Activated naive CD4-positive, alpha-beta T cell (primary cell): ENCODE data around the gene DCX.

Experiments used
- DNase-seq, 4 experiments: peaks; one replicate each; lab custom pipeline; 2025; lab: John Stamatoyannopoulos, UW

The DCX gene

DNA sequence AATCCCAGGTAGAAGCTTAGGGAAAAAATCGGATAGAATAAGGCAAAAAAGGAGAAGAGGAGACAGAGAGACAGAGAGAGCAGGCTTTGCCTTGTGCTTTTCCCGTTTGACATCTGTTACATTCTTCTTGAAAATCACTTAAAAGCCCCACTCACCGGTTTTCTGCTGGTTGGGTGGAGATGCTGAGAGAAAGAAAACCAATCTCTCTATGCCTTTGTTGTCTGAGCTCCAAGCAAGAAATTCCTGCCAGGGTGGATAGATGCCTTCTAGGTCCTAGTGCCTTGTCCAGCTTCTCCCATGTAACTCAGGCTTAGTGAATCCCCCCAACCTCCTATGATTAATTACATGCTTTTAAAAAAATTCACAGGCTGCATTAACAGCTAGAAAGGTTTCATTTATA is at the start of gene DCX:
DCX (minus strand) TSS at position 210 of the 400 bp plus-strand sequence. CDS start 1,794 bp downstream, outside the sequence.
- DNase-seq, result no peak

DNA sequence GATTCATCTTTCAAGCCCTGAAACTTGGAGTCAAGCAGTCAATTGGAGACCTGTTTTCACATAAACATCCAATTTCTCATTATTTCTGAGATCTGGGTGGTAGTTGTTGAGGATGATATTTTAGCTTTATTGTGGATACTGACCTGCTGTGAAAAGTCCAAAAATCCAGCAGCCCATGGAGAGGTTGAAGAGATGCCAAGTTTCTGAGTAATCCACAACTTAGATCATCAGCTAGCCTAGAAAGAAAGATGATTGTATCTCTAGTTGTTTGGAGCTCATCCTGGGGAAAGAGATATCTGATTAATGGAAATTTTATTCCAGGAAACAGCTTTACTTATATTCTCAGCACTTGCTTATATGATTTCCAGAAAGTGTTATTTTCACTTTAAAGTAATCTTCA is 48.6 kb upstream of the DCX start:
- DNase-seq, result no peak

DNA sequence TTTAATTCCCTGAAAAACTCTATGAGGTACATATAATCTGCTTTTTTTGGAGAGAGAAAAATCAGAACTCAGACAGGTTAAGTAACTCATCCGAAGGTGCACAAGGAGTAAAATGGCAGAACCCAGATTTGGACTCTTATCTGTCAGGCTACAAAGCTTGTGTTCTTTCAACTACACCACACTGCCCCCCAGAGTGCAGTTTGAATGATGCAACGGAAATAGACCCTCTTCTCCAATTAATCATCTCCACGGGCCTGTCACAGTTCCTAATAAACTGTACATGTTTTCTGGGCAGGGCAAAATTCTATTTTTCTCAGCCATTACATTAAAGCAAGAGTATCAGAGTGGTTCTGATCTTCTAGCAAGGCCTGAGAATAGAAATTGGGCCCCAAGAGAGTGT is 35.3 kb upstream of the DCX start:
- no peak for DNase-seq

DNA sequence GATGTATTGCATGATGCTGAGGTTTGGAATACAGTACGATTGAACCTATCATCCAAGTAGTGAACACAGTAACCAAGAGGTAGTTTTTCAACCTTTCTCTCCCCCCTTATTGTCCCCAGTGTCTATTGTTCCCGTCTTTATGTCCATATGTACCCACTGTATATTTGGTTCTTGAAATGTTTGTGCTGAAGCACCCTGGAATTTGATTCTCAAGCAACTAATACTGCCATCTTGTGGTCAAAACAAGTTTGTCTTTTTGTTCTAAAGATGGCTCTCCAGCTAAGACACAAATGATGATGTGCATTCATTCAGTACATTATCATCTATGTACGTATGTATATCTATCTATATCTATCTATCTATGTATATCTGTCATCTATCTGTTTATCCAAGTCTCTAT is 33.5 kb upstream of the DCX start:
- DNase-seq, result no peak

DNA sequence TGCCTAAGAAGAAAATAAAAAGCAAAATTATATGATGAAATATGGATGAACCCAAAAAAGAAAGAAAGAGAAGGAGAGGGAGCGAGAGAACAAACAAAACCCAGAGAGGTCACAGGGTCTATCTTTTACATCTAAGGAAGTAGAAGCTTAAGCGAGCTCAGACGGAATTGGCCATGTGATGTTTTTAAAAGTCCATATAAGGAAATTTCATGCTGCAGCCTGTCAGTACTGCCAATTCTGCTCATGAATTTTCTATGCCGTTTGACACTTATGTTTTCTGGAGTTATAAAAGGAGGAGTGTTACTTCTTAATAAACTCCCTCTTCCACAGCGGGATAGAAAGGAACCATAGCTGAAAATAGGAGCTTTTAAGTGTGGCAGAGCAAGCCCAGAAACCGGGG is 32.9 kb upstream of the DCX start:
- no peak for DNase-seq

DNA sequence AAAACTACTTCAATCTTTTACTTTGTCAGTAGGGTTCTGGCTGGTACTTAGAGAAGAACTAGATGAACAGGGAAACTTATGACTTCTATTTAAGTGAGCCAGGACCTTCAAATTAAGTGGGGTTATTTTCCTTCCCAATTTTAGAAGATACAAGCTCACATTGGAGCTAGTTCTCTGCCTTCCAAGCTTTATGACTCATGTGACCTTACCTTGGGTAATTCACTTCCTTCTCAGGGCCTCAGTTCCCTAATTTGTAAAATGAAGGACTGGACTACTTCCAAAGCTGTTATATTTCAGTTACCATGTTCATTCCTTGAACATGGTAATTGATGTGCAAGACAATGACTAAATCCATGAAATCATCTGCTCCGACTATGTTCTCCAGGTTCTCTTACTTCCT is 32.0 kb upstream of the DCX start:
- DNase-seq, result no peak

DNA sequence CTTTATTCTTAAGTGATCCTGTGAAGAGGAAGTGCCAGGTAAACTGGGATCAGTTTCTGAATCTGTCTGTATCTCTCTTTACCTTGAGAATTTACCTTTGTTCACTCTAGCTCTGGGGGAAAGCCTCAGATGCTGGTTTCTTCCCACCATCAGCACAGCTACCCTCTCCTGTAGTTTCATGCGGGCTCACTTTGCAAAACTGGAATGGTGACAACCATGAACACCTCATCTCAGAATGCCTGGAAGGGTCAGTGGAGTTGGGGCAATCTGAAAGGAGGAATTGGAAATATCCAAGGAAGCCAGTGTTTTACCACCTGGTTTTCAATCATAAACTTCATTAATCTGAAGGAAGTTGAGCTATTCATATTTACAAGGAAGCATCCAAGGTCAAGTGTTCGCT is 30.8 kb upstream of the DCX start:
- no peak for DNase-seq

DNA sequence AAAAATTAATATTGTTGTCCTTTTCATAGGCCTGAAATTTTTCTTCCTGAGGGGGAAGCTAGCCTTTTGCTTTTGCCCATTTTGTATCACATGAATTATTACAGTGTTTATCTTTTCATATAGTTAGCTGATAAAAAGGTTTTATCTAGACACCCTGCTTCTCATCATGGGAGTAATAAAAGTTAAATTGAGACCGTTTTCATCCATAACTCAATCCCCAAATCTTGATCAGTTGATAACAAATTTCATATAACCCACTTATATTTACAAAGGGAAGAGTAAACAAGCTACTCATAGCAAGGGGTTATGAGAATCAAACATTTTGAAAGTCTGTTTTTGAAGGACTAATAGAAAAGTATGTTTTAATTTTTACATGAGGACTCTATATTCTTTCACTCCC is 23.5 kb upstream of the DCX start:
- no peak for DNase-seq

DNA sequence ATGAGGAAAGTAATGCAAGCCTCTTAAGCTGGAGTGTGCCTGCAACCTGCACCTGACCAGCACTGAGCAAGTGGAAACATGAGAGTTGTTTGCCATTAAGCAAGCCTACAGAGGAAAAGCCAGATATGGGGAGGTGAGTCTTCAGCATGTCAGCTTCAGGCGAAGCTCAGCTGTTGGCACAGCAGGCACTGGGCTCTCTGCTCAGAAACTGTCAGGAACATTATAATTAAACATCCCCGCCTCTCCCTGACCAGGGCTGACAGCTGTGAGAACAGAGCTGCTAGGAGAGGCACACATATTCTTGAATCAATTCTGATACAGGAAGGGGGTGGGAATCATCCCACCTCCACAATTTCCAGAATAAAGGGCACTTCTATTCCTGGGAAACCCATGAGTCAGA is 19.0 kb upstream of the DCX start:
- DNase-seq, result no peak

DNA sequence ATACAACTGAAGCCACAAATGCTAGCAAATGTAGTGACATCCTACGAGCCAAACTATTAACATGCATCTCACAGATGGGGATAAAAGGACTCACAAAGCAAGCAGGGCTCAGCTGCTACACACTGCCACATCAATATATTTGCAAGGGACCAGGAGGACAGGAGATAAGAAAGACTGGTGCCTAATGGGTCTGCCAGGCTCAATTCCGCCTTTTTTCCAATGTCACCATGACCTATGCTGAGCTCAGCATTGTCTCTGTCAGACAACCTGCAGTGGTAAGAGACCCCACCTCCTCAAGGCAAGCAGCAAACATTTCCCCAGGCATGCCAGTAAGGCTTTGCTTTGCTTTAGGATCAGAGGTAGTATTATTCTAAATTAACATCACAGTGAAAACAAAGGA is 435 bp downstream of the DCX start:
- DNase-seq, result no peak

DNA sequence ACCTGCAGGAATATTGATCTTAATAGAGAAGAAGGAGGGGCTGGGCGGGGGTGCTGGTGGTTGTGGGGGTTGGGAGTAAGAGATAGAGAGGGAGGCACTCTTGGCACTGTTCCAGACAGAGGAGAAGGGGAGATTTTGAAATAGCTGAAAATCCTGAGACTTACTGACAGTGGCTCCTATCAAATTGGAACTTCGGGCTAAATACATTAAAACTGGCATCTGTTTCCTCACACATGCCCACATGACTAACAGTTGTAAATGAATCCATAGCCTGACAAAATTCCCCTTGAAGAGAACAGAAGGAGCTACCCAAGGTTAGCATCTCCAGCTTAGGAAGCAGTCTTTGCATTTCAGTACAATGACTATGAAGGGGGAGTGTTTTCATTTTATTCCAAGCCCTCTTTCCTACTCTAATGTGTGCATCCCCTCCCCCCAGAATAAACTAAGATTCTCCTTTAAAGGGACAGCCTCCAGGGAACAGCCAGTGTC is 1.4 kb downstream of the DCX start:
- no peak for DNase-seq

DNA sequence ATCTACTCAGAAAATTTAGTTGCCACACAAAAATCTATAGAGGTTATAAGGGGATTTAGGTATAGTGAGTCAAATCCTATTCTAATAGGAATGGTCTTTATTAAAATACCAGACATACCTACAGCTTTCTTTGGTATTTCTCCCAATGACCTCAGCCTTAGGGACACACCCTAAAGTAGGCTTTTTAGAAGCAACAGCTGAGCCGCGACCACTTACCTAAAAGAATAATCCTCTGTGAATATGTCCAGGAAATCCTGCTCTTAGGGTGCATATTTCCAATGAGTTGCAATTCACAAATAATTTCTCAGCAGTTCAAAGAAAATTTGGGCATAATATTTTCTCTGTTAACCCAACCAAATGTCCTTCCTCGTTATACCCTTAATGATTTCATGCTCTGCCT is 2.7 kb downstream of the DCX start:
- DNase-seq, result no peak

DNA sequence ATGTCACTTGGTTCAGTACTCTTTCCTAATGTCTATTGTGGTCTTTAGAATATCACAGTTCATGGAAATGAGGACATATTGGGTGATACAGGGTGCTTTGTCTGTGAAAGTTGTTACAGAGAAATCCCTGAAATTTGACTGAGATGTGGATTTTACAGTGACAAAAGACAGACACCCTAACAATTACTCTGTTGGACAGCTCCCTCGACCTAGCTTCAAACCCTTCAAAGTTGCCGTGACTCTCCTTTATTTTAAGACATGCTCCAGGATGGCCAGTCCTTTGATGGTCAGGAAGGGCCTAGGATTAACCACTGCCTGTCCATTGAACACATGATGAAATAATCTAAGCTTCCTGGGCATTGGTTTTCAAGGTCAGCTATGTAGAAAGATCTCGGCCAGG is 4.0 kb downstream of the DCX start:
- DNase-seq, result no peak

DNA sequence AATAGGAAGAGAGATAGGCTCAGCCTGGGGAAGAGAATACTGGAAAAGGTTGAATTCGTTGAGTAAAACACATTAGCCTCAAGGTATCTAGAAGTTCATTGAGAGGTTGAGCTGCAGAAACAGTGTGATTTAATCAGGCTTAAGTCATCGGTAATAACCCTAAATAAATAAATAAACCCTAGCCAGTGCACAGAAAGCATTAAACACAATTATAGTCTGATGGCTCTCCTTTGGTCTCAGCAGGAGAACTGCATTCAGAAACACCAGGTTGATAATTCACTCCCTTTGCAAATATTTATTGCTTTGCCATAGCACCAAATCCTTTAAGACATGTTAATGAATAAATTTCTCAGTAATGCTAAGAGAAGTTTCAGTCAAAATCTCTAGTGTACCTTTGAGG is 9.6 kb downstream of the DCX start:
- DNase-seq, result no peak

DNA sequence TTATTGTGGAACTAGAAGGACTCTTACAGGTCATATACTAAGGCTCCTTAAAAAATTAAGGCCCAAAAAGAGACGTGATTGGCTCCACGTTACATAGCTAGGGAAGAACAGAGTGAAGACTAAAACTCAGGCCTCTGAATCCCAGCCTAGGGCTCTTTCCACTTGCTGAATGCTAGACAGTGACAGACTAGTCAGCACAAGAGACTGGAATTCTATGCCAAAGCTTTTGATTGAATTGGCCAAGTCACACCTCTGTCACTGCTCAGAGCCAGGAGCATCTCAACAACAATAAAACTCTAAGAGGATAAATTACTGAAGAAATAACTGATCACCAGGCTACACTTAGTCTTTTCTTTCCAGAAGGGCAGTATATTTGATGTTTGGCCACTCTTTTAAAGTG is 16.8 kb downstream of the DCX start:
- no peak for DNase-seq

DNA sequence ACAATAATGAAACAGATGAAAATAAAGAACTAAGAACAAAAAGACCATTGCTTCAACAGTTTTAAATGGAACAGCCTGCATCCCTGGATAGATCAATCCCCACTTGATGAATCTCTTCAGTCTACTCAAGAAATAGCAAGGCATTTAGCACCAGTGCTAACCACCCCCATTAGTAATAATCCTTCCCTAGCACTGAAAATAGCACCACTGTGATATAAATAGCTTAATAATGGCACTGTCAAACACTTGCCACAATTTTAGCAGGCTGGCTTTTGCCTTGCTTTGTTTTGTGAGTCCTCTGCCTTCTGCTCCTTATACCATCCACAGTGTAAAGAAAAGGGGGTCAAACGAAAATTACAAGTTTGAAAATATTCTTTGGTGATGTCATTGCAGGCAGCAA is 17.4 kb downstream of the DCX start:
- DNase-seq, result no peak

DNA sequence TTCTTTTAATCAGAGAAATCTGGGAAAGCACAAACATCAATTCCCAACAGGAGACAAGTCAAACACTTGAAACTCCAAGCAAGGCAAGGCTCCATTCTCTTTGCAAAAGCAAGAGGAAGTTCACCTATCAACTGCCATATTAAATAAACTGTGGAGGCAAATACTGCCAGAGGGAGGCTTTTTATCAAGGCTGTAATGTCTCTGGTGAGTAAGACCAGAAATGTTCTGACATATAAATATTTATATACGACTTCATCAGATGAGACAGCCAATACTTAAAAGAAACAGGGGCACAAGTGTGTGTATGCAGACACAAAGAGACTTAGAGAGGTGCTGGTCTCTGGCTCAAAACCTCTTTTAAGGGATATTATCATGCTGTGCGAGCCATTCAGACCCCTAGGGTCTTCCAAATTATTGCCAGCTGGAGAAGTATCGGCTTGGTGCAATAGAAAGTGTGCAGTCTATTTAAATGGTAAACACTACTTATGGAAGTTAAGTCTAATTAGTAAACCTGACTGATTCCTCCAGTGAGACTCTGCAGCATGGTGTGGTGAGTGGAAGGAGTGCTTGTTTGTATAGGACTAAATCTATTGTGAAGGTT is 24.4 kb downstream of the DCX start:
- no peak for DNase-seq

DNA sequence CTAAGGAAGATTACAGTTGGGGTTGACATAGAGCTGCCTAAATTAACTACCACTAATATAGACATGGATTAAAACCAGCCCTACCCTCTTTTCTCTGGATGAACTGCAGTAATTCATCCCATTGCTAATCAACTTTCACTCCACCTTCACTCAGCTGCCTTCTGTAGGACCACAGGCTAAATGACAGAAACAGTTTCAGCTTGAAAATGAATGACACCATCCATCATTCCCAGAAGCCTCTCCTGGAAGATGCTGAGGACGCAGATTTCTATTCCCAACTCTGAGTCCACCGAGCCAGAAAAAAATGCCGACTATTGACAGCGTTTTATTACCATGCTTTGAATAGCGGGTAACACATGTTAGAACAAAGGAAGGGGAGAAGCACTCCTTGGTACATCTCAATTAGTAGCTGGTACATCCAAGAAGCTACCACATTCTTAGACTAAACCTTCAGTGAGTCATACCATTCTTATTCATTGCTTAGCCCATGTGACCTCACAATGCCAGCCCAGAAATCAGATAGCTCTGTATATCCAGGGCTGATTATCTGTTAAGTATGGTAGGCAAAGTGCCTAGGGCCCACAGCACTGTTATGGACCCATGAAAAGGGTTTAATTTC is 25.3 kb downstream of the DCX start:
- no peak for DNase-seq

DNA sequence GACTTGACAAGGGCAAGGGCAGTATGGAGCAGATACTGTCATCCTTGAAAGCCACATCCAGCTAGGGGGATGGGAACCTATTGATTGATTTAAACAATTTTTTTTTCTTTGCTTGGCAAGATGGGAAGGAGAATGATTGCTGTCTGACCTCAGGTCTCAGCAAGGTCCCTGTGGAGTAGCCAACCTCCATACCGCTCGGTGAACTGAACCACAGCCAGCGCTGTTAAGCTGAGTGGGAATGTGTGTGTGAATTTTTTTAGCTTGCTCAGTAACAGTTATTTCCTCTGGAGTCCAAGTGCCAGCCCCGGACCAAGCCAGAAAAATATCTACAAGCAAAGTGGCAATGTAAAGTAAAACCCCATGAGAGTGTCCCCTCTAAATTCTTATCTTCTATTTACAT is 25.9 kb downstream of the DCX start:
- DNase-seq, result no peak

DNA sequence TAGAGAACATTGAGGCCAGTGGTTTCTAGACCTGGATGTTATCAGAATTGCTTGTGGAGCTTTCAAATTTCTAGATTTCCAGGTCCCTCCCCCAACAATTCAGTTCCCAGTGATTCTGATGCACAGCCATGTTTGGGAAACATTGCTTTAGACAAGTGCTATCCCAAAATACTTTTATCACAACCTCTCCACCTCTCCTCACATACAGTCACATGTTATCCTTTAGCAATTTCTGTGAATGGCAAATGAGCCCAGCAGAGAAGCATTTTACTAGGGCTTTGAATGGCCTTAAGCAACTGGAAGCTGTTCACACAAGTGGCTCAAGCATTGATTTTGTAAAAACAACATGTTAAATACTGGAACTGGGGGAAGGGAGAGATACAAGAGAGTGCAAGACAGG is 29.7 kb downstream of the DCX start:
- DNase-seq, result no peak

DNA sequence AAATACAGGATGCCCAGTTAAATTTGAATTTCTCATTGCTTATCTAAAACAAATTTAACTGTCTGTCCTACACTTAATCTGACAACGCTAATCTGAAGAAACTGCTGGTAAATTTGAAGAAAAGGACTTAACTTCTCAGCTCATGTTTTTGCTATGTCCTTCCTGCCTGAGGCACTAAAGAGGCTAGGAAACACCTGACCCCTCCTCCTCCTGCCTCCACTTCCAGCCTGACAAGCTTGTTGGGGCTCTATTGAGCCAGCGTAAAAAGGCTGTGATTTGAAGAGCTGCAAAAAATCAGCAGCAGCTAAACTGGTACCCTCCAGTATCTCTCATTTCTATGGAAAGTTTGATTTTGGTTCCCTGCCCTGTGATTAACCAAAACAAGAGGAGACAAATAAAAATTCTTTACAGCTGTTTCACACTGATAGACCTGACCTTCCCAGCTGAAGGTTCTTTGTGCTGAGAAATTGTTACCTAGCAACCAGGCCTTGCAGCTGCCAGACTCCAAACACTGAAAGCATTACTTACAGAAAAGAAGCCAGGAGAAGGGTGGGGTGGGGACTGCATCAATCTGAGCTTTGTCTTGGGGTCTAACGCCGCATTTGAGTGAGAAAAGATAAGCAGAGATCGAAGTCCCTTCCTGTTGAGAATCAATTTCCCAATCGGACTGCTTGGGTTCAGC is 35.0 kb downstream of the DCX start:
- DNase-seq, result no peak

DNA sequence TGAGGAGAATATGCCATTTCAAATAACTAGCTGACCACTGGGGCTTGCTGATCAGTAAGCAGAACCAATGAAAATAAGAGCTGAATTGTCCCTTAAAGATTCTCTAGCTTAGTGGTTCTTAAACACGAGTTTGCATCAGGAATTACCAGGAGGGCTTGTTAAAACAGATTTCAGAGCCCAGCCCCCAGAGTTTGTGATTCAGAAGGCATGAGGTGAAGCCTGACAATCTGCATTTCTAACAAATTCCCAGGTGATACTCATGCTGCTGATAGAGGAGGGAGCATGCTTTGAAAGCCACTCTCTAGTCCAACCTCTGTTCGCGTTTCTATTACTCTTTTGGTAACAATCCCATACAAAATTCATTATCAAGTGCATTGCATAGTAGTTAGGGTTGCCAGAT is 35.5 kb downstream of the DCX start:
- no peak for DNase-seq

DNA sequence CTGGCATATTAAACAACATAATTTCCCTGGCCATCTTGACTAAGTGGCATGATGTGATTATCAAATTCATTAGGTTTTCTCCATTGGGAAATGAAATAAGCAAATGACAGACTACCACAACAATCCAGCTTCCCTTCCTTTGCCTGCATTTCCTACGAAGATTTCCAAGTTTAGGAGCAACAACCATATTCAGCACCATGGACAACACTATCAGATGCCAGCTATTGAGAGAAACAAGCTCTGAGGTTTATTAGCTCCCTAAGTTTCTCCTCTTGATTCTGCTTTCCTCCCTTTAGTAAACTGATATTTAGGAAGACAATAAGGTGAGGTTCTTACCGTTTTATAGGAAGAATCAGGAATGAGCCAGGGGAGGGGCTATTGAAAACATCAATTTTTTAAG is 36.2 kb downstream of the DCX start:
- no peak for DNase-seq

DNA sequence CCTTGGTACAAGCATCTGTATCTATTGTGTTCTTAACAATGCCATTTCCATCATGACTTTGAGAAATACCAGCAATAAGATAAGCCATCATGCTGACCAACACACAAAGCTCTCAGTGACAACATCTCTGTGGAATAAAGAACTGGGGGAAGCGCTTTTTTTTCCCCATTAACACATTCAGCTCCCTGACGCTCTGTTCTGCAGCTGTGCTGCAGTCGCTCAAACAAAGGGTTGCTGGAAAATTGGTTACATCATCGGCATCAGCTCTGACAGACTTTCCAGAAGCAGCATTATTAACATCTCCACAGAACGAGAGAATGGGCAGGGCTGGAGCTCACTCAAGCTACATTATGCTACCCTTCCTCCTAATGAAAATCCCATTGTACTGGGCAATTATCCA is 39.9 kb downstream of the DCX start:
- no peak for DNase-seq
